ENCODE data around the gene TH.
"Not testable (repeated sequence)": the region's sequence is repeated elsewhere in the genome, so short reads cannot be mapped to it uniquely, and the experiment has no call there.

TH gene

DNA sequence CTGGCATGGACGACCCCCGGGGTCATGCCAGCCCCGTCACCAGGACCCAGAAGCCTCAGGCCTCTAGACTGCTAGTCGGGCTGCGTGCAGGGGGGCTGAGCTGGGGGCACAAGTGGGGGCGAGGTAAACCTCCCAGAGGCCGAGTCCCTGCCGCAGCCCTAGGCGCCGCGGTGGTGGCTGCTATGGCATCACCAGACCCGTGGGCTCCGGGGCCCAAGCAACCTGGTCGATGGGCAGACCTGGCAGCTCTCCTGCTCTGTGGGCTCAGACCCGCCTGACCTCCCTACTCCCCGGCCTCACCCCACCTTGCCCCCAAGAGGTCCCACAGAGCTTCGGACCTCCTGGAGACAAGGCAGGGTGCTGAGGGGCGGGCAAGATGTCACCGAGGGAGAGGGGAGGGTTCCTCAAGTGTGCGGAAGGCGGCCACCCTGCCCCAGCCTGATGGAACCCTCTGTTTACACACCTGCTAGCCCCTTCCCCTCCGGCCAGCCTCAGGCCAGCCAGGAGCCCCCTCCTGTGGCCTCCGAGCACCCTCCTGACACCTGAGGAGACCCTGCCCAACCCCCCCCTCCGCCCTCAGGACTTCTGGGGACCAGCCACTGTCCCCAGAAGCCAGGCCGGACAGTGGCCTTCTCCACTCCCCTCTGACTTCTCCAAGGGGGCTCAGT lies 41.8 kb downstream of the TH start:
- no peak for DNase-seq (ENCODE audit: low read depth)

DNA sequence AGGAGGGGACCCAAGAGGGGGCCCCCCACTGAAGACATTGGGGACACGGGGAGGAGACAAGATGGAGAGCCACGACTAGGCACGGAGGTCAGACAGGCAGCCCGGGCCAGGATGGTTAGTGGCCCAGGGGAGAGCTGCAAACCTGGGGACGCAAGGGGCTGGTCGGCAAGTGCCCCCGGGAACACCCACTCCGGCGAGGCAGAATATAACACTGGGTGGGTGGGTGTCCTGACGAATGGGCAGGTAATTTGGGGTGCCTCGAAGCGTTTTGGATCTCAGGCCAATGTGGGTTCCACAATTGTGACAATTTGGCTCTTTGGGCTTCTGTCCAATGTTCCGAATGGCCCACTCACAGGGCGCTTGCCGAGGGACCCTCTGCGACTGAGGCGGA lies 42.3 kb downstream of the TH start:
- no peak for DNase-seq (ENCODE audit: low read depth)

DNA sequence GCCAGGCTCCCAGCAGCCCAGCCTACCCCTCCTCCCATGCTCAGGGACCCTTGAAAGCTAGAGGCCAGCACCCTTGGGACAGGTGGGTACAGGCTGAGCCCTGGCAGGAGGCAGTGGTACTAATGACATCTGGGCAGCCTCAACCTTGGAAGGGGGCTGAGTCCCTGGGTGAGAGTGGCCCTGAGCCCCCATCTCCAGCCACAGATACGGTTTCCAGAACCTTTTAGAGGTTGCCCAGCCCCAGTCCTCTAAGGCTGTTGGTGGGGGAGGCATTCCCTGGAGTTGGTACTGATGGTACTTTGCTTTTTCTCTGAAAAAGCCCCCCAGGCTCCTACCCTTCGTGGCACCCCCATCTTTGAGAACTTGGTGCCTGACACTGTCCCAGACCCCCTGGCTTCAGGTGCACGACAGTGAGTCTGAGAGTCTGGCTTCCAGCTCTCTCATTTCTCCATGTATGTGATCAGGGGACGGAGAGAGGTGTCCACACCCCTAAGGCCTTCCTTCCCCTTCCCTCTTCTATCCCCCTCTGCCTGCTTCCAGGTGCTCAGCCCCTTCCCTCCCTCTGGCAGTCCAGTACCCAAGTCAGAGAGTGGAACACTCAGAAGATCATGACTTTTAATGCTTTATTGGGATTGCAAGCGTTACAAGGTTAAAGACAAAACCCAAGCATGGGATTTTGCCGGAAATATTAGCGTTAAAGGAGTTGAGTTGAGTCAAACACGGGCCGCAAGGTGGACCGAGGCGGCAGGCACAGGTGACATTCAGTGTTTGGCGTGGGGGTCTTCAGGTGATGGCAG lies 42.9 kb downstream of the TH start:
- no peak for DNase-seq (ENCODE audit: low read depth)

DNA sequence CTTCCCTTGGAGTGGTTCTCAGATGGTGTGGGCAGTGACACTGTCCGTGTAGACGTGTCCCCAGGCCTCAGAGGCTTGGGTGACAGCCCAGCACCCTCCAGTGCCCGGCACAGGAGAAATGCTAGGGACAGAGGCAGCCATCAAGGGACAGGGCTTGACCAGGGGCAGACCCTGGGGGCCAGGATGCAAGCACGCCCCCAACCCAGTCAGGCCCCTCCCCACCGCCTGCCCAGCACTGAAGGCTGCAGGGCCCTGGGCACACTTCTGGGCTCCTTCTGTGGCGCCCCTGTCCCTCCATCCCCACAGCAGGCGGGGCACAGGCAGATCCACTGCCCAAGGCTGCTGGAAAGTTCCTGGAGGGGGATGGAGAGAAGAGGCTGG lies 43.5 kb downstream of the TH start:
- DNase-seq (ENCODE audit: low read depth): no peak

DNA sequence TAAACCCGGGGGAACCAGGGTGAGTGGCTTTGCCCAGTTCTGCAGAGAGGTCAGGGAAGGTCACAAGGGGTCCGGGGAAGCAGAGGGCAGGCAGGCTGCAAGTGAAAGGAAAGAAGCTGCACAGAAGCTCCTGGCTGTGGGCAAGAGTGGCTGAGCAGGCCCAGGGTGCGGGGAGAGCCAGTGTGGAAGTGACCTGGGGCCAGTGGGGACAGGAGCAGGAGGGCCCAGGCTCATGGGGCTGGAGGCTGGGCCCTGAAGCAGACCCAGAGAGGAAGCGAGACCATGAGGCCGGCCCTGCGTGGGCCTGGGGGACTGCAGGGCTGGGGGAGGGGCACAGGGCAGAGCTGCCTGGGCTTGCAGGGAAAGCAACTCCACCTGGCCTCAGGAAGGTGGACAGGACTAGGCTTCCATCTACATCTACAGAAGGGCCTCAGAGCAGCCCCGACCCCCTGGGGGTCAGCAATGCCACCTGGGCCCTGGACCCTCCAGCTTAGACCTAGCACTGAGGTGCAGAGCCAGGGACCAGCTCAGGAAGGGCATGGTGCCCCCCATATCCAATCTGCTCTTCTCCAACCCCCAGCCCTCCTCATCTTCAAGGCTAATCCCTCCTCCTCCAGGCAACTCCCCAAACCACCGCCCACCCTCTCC lies 44.0 kb downstream of the TH start:
- DNase-seq (ENCODE audit: low read depth): no peak

DNA sequence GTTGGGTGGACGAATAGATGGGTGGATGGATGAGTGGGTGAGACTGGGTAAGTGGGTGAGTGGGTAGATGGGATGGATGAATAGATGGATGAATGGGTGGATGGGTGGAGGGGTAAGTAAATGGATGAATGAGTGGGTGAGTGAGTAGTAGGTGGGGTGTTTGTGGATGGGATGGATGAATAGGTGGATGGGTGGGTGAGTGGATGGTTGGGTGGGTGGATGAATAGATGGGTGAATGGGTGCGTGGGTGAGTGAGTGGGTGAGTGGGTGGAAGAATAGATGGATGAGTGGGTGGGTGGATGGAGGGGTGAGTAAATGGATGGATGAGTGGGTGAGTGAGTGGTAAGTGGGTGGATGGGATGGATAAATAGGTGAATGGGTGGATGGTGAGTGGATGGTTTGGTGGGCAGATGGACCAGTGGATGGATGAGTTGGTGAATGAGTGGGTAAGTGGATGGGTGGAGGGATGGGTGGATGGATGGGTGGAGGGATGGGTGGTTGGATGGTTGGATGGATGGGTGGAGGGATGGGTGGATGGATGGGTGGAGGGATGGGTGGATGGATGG lies 45.0 kb downstream of the TH start:
- no peak for DNase-seq (ENCODE audit: low read depth)

DNA sequence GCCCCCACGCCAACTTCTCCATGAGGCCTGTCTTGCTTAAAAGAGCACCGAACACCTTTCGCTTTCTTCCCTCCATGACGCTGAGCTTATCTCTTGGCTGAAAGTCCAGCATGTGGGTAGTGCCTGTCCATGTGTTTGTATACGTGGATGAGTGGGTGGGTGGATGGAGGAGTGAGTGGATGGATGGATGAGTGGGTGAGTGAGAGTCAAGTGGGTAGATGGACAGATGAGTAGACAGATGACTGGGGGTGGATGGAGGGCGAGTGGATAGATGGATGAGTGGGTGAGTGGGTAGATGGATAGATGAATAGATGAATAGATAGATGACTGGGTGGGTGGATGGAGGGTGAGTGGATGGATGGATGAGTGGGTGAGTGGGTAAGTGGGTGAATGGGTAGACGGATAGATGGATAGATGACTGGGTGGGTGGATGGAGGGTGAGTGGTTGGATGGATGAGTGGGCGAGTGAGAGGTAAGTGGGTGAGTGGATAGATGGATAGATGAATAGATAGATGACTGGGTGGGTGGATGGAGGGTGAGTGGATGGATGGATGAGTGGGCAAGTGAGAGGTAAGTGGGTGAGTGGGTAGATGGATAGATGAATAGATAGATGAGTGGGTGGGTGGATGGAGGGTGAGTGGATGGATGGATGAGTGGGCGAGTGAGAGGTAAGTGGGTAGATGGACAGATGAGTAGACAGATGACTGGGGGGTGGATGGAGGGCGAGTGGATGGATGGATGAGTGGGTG lies 46.7 kb downstream of the TH start:
- DNase-seq (ENCODE audit: low read depth): not testable (repeated sequence)

DNA sequence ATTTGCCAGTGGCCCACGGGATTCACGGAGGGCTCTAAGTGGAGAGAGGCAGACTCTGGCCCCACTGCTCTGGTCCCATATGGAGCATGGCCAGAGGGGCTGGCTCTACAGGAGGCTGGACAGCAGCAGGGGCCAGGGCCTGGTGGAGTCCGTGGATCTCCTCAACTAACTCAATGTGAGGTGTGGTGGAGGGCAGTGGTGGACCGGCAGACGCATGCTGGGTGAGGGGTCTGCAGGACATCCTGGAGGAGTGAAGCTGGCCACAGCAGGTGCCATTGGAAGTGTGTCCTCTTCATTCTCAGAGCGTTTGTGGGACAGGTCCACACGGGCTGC lies 48.0 kb downstream of the TH start:
- no peak for DNase-seq (ENCODE audit: low read depth)

DNA sequence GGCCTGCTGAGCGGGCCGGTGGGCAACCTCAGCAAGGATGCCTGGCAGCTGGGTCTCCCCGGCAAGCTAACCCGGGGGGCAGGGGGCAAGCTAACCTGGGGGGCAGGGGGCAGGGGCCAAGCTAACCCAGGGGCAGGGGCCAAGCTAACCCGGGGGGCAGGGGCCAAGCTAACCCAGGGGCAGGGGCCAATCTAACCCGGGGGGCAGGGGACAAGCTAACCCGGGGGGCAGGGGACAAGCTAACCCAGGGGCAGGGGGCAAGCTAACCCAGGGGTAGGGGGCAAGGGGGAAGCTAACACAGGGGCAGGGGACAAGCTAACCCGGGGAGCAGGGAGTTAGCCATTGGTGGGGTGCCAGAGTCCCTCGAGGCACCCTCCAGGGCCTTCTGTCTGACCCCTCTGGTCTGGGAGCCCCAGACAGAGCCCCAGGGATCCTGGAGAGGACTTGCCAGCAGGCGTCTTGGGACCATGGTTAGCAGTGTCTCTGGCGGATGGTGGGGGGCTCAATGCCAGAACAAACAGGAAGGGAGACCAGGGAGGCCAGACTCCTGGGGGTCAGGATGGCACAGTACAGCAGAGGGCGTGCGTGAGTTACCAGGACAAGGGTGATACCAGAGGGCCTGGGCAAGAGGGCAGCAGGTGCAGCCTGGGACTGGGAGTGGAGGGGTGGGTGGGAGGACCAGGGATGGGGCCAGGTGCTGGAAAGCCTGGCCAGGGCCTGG lies 48.5 kb downstream of the TH start:
- no peak for DNase-seq (ENCODE audit: low read depth)

DNA sequence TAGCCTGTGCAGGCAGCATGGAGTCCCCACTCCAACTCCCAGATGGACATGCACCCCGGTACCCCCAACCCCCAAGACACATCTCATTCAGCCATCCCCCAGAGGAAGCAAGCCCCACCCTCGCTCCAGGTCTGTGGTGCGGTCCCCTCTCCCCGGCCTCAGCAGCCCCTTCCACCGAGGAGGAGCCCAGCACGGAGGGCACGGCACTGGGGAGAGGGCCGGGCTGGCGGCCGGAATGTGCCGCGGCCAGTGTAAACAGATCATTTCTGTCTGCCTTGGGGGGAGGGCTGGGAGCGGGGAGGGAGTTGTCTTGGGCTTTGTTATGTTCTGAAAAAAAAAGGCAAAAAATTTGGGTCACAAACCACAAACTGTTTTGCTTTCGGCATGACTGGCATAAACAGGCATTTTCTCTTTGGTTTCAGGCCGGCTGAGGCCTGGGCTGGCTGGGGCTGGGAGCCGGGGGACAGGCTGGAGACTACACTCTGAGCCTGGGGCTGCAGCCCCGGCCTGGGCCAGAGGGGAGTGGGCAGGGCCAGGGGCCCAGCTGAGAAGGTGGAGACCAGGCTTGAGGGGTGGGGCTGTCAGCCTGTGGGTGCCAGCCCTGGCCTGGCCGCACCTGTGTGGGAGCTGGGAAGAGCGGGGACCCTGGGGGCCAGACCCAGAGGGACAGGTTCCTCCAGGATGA lies 49.3 kb downstream of the TH start:
- DNase-seq (ENCODE audit: low read depth): no peak

DNA sequence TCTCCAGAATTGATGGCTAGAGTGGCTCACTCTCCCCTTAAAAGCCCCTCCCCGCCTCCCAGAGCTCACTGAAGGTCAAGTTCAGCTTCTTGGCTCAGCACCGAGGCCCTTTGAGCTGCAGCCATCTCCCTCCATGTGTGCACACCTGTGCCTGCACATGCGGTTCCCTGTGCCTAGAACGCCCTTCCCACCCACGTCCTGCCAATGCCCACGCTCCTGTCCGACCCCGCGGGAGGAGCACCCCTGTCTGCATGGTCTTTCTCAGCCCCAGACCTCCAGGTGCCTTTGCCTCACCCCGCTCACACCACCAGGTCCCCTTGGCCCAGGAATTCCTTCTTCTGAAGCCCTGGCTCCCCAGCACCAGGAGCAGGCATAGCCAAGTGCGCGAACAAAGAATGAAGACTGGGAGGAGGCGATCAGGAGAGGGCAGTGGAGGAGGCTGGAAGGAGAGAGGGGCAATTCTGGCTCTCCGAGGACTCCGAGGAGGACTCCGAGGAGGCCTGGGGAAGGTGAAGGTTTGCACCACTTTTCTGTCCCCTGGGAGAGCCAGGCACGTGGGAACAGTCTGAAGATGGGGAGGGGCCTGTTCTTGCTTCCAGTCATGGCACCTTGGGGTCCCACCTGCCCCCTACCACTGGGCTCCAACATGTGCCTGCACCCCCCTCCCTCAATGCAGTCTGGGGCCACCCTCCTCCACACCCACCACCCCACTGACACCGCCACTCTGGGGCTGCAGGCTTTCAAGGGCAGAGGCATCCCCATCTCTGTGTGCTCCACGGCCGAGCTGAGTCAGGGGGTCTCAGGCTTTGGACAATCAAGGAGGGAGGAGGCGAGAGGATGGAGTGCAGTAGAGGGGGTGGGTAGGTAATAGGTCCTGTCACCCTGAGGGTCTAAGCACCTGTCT lies 50.1 kb downstream of the TH start:
- no peak for DNase-seq (ENCODE audit: low read depth)

DNA sequence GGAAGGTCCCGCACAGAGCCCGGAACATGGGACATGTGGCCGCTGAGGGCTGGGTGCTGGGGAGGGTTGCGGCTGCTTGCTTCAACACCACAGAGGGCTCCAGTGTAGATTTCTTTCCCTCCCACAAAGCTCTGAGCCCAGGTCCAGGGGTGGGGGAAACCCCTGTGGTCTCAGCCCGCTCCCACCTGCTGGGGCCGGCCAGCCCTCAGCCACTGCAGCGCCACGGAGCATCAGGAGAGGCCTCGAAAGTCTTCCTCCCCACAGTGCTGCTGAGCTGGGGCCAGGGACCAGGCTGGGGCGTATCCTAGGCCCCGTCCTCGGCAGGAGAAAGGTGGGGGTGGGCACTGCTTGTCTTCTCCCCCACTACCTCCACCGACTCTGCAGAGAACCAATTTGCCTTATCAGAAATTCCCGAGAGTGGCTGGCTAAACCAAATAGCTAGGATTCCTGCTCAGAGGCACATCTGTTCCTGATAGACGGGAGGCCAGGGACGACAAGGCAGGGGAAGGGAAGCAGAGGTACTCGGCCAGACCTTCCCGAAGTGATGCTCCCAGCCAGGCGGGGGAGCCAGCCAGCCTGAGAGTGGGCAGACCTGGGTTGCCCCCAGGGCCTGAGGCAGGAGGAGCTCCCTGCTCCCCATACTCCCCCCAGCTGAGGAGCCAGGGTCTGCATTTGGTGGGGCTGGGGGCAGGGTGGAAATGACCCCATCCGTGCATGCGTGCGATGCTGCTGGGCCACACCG lies 51.1 kb downstream of the TH start:
- DNase-seq (ENCODE audit: low read depth): no peak

DNA sequence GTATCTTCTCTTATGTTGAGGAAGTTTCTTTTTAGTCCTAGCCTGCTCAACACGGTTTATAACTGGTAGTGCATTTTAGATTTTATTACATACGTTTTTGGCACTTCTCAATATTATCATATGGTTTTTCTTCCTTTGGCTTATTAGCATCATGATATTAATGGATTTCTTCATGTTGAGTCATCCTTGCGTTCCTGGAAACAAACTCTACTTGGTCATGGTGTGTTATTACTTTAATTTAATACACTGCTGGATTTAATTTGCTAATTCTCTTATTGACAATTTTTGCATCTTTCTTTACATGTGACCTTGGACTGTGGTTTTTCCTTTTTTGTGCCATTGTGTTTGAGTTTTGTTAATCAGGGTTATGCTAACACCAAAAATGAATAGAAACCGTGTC lies 52.9 kb downstream of the TH start:
- no peak for DNase-seq (ENCODE audit: low read depth)

DNA sequence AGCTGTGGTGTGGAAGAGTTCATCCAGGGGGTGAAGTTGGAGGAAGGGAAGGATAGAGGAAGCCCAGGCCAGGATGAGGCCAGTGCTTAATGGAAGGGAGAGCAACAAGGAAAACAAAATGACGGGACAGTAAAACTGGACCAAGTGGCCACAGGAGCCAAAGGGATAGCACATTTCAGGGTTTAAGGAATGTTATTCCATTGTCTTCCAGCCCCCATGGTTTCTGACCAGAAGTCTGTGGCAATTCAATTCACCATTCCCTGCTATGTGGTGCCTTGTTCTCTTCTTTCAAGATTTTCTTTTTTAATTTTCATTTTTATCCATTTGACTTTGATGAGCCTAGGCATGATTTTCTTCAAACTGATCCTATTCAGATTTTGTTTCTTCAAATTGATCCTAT lies 54.9 kb downstream of the TH start:
- no peak for DNase-seq (ENCODE audit: low read depth)

DNA sequence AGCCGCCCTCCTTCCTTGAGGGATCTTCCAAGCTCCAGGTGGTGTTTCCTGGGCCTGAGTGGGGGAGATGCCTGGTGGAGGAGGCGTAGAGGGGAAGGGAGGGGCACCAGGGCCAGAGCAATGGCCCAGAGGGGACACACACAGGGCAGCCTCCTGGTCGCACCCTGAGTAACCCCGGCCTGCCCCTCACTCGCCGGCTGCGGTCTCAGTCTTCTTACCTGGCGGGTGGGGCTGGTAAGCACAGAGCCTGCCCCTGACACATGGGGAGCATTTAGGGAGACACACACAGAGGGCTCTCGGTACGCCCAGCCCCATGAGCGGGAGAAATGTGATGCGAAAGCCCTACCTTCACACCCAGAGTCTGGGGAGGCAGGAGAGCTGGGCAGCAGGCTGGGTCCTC lies 56.3 kb downstream of the TH start:
- no peak for DNase-seq (ENCODE audit: low read depth)

DNA sequence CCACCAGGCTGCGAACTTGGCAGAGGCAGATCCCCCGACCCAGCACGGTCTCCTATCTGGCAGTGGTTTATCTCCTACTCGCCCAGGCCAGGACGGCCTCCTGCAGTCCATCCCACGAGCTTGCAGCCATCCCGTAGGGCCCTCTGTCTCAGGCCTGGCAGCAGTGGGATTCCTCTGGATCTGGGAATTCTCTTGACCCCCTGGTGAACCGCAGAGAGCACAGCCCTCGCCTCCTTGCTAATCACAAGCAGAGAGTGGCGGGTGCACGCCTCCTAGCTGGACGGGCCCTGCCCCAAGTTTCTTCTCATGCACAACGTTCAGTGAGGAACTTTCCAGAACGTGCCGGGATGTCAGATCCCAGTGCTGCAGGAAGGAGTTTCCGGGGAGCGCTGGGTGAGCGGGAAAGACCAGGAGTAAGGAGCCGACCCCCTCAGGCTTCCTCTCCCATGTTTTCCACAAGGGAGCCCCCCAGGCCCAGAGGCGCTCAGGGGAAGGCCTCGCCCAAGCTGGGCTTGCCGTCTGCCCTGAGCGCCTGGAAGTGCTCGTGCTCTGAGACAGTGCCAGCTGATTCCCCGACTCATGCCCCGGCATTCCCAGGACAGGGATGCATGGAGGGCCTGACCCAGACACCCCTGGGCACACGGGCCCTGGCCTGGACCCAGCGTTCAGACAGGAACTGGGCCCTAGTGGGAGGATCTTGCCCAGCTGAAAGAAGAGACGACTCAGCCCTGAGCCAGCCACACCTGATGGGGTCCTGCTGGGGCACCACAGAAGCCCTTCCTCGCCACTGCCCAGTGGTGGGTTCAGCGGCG lies 57.0 kb downstream of the TH start:
- no peak for DNase-seq (ENCODE audit: low read depth)
